ENCODE results near the gene TDRD12. TPM values are rescaled to one million over a fixed set of nuclear protein-coding genes. Genes with fewer than 3 reads are reported as not detected.
"Not testable (repeated sequence)": the region's sequence is repeated elsewhere in the genome, so short reads cannot be mapped to it uniquely, and the experiment has no call there.

TDRD12 gene
- total RNA-seq, 1 experiment from 2014 or later, result 1.3 TPM

GRCh38 chr19:32744555-32745325 is 25.2 kb downstream of the TDRD12 start:
- no peak overlapping the region for H2AFZ ChIP-seq (ENCODE audit: low read length)
- H4K91ac ChIP-seq (ENCODE audit: insufficient read length, low read depth, low read length), result no peak overlapping the region
- H3T11ph ChIP-seq (ENCODE audit: low read length), result no peak overlapping the region
- H3K79me2 ChIP-seq (ENCODE audit: insufficient read depth, low read length), result no peaks in the 10 kb centered on the region
- H3K4me1 ChIP-seq (ENCODE audit: insufficient read depth, low read length), result no peaks in the 10 kb centered on the region
- H2BK12ac ChIP-seq (ENCODE audit: insufficient read length, low read depth, low read length), result no peak overlapping the region
- no peaks in the 10 kb centered on the region for H3K23me2 ChIP-seq (ENCODE audit: insufficient read length, low read depth, low read length, poor library complexity, severe bottlenecking)
- H4K5ac ChIP-seq (ENCODE audit: insufficient read length, low read depth, low read length), result no peak overlapping the region
- H3K56ac ChIP-seq (ENCODE audit: insufficient read length, low read depth, low read length), result no peak overlapping the region
- H3K23ac ChIP-seq (ENCODE audit: insufficient read length, low read depth, low read length), result no peak overlapping the region
- H3K9ac ChIP-seq (ENCODE audit: extremely low read depth, insufficient read length, low read length), result no peak overlapping the region
- H3K36me3 Mint-ChIP-seq (ENCODE audit: insufficient read depth in 1 of 3, low read depth in 3 of 3), result no peaks in the 10 kb centered on the region
- peak overlapping the region in 1 of 3 experiments; percentile 76; a peak in 1 of 7 replicates for H3K27ac Mint-ChIP-seq
- no peaks in the 10 kb centered on the region for H3K9me3 Mint-ChIP-seq
- WGBS (ENCODE audit: extremely low coverage, insufficient read length, low lambda C conversion rate), result no CpG with 5 or more reads among the region's 18 CpGs
- no peak overlapping the region for H3K4me2 ChIP-seq (ENCODE audit: insufficient read depth, insufficient read length, low read length)
- H2AK5ac ChIP-seq (ENCODE audit: insufficient read length, low read length), result no peak overlapping the region
- H3K4me1 Mint-ChIP-seq, result peaks cover 3 to 5% of the 10 kb centered on the region in 2 experiments; a peak in 3 of 4 replicates
- no peak overlapping the region for H3K4ac ChIP-seq (ENCODE audit: low read depth, low read length)
- H2BK120ac ChIP-seq (ENCODE audit: low read depth, low read length, poor library complexity, severe bottlenecking), result no peak overlapping the region
- no peak overlapping the region for H2BK15ac ChIP-seq (ENCODE audit: low read depth, low read length)
- H3K18ac ChIP-seq (ENCODE audit: insufficient read length, low read depth, low read length), result no peak overlapping the region
- no peak overlapping the region for H2BK5ac ChIP-seq (ENCODE audit: insufficient read length, low read length)
- no peaks in the 10 kb centered on the region for H3K79me1 ChIP-seq (ENCODE audit: insufficient read depth, low read depth, low read length, poor library complexity, severe bottlenecking)
- no peak overlapping the region for H4K8ac ChIP-seq (replicated peaks; ENCODE audit: insufficient read length, low read depth, low read length)
- no peak overlapping the region for H3K4me3 Mint-ChIP-seq
- H3K27me3 ChIP-seq (ENCODE audit: insufficient read depth, low read length), result no peaks in the 10 kb centered on the region
- TF ChIP-seq, protein P1, sequence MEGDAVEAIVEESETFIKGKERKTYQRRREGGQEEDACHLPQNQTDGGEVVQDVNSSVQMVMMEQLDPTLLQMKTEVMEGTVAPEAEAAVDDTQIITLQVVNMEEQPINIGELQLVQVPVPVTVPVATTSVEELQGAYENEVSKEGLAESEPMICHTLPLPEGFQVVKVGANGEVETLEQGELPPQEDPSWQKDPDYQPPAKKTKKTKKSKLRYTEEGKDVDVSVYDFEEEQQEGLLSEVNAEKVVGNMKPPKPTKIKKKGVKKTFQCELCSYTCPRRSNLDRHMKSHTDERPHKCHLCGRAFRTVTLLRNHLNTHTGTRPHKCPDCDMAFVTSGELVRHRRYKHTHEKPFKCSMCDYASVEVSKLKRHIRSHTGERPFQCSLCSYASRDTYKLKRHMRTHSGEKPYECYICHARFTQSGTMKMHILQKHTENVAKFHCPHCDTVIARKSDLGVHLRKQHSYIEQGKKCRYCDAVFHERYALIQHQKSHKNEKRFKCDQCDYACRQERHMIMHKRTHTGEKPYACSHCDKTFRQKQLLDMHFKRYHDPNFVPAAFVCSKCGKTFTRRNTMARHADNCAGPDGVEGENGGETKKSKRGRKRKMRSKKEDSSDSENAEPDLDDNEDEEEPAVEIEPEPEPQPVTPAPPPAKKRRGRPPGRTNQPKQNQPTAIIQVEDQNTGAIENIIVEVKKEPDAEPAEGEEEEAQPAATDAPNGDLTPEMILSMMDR (conservative IDR thresholded peaks at IDR 0.05), result no peak
- no peaks in the 10 kb centered on the region for H3K27me3 Mint-ChIP-seq (ENCODE audit: low read depth)
- H3K9me3 ChIP-seq (ENCODE audit: control insufficient read depth, low read depth, low read length), result no peaks in the 10 kb centered on the region
- no peak for DNase-seq
- H2BK20ac ChIP-seq (ENCODE audit: low read depth, low read length, poor library complexity, severe bottlenecking), result no peak overlapping the region
- no peak overlapping the region for H3K14ac ChIP-seq (ENCODE audit: insufficient read depth, low read length)
- H4K20me1 ChIP-seq (ENCODE audit: control insufficient read depth, insufficient read depth, insufficient read length), result no peaks in the 10 kb centered on the region
- H3K27ac ChIP-seq (ENCODE audit: insufficient read length, low read depth, low read length), result no peak overlapping the region

DNA sequence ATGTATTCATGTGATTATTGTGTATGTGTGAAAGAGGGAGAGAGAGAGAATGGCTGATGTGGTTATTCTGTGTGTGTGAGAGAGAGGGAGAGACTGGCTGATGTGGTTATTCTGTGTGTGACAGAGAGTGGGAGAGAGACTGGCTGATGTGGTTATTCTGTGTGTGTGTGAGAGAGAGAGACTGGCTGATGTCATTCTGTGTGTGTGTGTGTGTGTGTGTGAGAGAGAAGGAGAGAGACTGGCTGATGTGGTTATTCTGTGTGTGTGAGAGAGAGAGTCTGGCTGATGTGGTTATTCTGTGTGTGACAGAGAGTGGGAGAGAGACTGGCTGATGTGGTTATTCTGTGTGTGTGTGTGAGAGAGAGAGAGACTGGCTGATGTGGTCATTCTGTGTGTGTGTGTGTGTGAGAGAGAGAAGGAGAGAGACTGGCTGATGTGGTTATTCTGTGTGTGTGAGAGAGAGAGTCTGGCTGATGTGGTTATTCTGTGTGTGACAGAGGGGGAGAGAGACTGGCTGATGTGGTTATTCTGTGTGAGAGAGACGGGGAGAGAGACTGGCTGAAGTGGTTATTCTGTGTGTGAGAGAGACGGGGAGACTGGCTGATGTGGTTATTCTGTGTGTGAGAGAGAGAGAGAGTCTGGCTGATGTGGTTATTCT is 26.2 kb downstream of the TDRD12 start:
- no CpG with 5 or more reads among the region's 2 CpGs for WGBS (ENCODE audit: extremely low coverage, insufficient read length, low lambda C conversion rate)
- not testable (repeated sequence) for H3K56ac ChIP-seq (ENCODE audit: insufficient read length, low read depth, low read length); H4K91ac ChIP-seq (ENCODE audit: insufficient read length, low read depth, low read length); H3K9me3 Mint-ChIP-seq; H4K8ac ChIP-seq (replicated peaks; ENCODE audit: insufficient read length, low read depth, low read length); H3K18ac ChIP-seq (ENCODE audit: insufficient read length, low read depth, low read length); H4K20me1 ChIP-seq (ENCODE audit: control insufficient read depth, insufficient read depth, insufficient read length); H2BK120ac ChIP-seq (ENCODE audit: low read depth, low read length, poor library complexity, severe bottlenecking); H3K14ac ChIP-seq (ENCODE audit: insufficient read depth, low read length); H3T11ph ChIP-seq (ENCODE audit: low read length); H3K4me2 ChIP-seq (ENCODE audit: insufficient read depth, insufficient read length, low read length); H2BK12ac ChIP-seq (ENCODE audit: insufficient read length, low read depth, low read length); H3K79me2 ChIP-seq (ENCODE audit: insufficient read depth, low read length); H2AFZ ChIP-seq (ENCODE audit: low read length); H3K27ac ChIP-seq (ENCODE audit: insufficient read length, low read depth, low read length); H3K27ac Mint-ChIP-seq; H3K9ac ChIP-seq (ENCODE audit: extremely low read depth, insufficient read length, low read length); H2AK5ac ChIP-seq (ENCODE audit: insufficient read length, low read length); H3K27me3 ChIP-seq (ENCODE audit: insufficient read depth, low read length); H3K36me3 Mint-ChIP-seq (ENCODE audit: insufficient read depth in 1 of 3, low read depth in 3 of 3); H4K5ac ChIP-seq (ENCODE audit: insufficient read length, low read depth, low read length); H3K4me3 Mint-ChIP-seq; H3K9me3 ChIP-seq (ENCODE audit: control insufficient read depth, low read depth, low read length); H3K23me2 ChIP-seq (ENCODE audit: insufficient read length, low read depth, low read length, poor library complexity, severe bottlenecking); H3K4me1 ChIP-seq (ENCODE audit: insufficient read depth, low read length); H3K23ac ChIP-seq (ENCODE audit: insufficient read length, low read depth, low read length); H3K4ac ChIP-seq (ENCODE audit: low read depth, low read length); H3K27me3 Mint-ChIP-seq (ENCODE audit: low read depth); H2BK5ac ChIP-seq (ENCODE audit: insufficient read length, low read length); DNase-seq; H2BK15ac ChIP-seq (ENCODE audit: low read depth, low read length); H3K79me1 ChIP-seq (ENCODE audit: insufficient read depth, low read depth, low read length, poor library complexity, severe bottlenecking); H2BK20ac ChIP-seq (ENCODE audit: low read depth, low read length, poor library complexity, severe bottlenecking); H3K4me1 Mint-ChIP-seq

Data from H9 (cell line).